HTERT RPE-1 (cell line): ENCODE measurements around the gene PTGDR.

Experiments used
- in situ Hi-C: fragments of 300-500 bp; cut with MboI; formaldehyde crosslinking; loops from 4 replicates; pipeline ENCODE4 v1.14.3; 2020; ENCODE audit warnings: low sequenced_read_pairs

PTGDR gene

GRCh38 chr14:52307905-52308304, 40.4 kb downstream of the PTGDR start:
- in situ Hi-C loops = no loop called here

GRCh38 chr14:52310541-52310940, 43.0 kb downstream of the PTGDR start:
- in situ Hi-C loops = no loop called here

DNA sequence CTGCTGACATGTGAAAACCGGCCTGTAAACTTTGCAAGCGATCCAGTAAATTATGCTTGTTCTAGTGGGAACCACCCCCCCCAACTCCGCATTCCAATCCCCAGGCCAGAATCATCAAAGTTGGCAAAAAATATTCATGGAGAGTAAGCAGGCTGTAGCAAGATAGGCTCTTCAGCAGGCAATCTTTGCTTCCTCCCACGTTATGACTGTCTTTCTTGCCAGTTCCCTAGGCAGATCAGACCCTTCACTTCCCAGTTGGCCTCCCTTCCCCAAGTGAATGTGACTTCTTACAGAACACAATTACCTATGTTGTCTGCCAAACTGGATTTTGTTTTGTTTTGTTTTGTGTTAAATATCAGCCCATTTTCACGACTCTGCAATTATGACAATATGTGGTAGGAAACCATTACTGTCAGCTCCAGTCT, 45.4 kb downstream of the PTGDR start:
- in situ Hi-C loops = no loop called here

GRCh38 chr14:52313462-52313861, 46.0 kb downstream of the PTGDR start:
- in situ Hi-C loops = no loop called here

DNA sequence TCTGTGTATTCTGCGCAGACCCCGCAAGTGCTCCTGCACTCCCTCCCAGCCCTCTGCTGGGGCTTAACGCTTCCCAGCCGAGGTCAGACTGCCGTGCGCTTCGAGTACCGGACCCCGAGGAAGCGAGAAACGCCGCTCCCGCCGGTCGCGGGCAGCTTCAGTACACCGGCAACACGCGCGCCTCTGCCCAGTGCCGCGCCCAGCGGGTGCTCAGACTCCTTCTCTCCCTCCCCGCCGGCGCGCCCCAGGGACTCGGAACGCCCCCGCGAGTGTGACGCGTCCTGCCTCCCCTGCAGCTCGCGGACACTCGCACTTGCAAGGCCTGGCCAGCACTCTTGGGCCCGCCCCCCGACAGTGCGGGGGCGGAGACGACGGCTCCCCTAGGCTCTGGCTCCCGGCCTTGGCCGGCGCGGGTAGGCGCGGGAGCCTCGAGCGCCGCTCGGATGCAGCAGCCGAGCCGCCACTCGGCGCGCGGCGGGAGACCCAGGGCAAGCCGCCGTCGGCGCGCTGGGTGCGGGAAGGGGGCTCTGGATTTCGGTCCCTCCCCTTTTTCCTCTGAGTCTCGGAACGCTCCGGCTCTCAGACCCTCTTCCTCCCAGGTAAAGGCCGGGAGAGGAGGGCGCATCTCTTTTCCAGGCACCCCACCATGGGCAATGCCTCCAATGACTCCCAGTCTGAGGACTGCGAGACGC, 46.6 kb downstream of the PTGDR start, which contains the start of gene PTGER2:
TSS of gene PTGER2 (plus strand) at position 410 of the 692 bp plus-strand sequence. CDS start at position 647, 237 bp downstream.
- in situ Hi-C loops = no loop called here

DNA sequence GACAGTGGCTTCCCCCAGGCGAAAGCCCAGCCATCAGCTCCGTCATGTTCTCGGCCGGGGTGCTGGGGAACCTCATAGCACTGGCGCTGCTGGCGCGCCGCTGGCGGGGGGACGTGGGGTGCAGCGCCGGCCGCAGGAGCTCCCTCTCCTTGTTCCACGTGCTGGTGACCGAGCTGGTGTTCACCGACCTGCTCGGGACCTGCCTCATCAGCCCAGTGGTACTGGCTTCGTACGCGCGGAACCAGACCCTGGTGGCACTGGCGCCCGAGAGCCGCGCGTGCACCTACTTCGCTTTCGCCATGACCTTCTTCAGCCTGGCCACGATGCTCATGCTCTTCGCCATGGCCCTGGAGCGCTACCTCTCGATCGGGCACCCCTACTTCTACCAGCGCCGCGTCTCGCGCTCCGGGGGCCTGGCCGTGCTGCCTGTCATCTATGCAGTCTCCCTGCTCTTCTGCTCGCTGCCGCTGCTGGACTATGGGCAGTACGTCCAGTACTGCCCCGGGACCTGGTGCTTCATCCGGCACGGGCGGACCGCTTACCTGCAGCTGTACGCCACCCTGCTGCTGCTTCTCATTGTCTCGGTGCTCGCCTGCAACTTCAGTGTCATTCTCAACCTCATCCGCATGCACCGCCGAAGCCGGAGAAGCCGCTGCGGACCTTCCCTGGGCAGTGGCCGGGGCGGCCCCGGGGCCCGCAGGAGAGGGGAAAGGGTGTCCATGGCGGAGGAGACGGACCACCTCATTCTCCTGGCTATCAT, 47.3 kb downstream of the PTGDR start:
- in situ Hi-C loops = no loop called here

DNA sequence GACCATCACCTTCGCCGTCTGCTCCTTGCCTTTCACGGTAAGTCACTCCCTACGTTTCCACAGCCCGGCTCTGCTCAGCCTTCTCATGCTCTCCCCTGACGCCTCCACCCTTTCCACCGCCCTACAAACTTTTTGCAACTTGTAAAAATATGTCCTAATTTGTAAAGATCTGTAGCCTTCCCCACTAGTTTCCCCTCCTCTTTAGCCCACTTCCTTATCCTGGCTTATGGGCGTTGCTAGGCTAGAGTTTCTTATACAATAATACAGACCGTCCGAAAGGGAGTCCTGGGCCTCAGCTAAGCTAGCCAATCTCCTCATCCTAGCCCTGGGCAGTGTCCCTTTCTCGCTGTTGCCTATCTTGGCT, 47.8 kb downstream of the PTGDR start:
- in situ Hi-C loops = no loop called here

DNA sequence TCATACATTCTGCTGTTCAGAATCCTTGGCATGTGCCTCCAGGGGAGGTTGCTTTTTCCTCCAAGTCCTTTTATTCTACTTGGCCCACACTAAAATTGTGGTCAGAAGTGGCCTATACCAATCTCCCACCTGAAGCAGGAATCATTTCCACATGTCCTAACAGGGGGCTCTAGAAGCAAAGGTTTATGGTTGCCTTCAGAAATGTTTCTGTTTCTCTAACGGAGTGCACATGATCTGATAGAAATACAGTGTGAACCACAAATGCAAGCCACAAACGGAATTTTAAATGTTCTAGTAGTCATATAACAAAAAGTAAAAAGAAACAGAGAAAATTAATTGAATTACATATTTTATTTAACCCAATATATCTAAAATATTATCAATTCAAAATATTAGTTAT, 50.6 kb downstream of the PTGDR start:
- in situ Hi-C loops = no loop called here

- in situ Hi-C loops = no loop called here
Measured at GRCh38 chr14:52318826-52319645, 51.5 kb downstream of the PTGDR start.

DNA sequence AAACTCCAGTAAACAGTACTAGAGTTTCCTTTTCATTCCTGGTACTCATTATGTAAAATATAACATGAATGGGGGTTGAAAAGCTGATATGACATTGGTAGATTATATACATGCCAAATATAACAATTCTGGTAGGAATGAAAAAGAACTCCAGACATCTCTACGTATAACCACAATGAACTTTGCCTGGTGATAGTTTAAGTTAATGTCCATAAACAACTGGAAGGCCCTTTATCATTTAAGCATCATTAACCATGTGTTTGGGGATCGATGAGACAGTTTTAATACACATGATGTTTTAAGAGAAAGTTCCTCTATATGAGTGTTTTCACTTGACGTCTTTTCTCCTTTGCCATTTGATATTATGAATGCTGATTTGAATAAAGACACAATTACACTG, 52.4 kb downstream of the PTGDR start:
- in situ Hi-C loops = no loop called here

- in situ Hi-C loops = no loop called here
Measured at GRCh38 chr14:52325126-52325525, 57.6 kb downstream of the PTGDR start.

- in situ Hi-C loops = no loop called here
Measured at GRCh38 chr14:52325630-52326029, 58.1 kb downstream of the PTGDR start.
